GM18909 (cell line): Measurements from ENCODE around the gene OR13J1.
"Not testable (repeated sequence)": the region's sequence is repeated elsewhere in the genome, so short reads cannot be mapped to it uniquely, and the experiment has no call there.

Experiments used
- ATAC-seq: cut with Tn5 transposase; IDR thresholded peaks from one replicate; pipeline ENCODE4 v1.9.1; 2021; ENCODE audit warnings: mild to moderate bottlenecking; ENCODE audit not compliant: unreplicated experiment, poor library complexity

Gene OR13J1

GRCh38 chr9:35870351-35870923 lies at the start of gene OR13J1:
Gene OR13J1 (minus strand): TSS chr9:35870401. CDS start chr9:35870401, 0 bp downstream.
- ATAC-seq: no peak

- ATAC-seq: no peak
These were observed 49.2 kb upstream of the OR13J1 start for GRCh38 chr9:35919212-35920008.

- ATAC-seq: no peak
These were observed 48.6 kb upstream of the OR13J1 start for GRCh38 chr9:35918780-35919179.

GRCh38 chr9:35917261-35917660 lies 47.1 kb upstream of the OR13J1 start:
- no peak for ATAC-seq

GRCh38 chr9:35915681-35916294 lies 45.6 kb upstream of the OR13J1 start:
- no peak for ATAC-seq

DNA sequence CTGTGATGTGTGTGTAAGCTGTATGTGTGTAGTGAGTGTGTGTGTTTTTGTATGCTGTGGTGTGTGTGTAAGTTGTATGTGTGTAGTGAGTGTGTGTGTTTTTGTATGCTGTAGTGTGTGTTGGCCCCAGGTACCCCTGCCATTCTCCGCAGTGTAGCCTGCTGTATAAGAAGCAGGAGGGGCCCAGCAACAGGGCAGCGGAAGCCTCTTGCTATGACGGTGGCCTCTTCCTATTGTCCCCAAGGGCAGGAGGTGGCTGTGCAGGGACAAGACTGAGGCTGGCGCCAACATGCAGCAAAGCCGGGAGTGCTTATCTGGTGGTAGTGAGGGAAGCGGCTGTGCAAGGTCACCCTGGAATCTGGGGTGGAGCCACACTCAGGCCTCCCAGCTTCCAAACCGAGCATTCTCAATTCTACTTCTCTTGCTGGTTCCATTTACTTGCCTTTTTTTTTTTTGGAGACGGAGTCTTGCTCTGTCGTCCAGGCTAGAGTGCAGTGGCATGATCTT lies 44.2 kb upstream of the OR13J1 start:
- no peak for ATAC-seq

DNA sequence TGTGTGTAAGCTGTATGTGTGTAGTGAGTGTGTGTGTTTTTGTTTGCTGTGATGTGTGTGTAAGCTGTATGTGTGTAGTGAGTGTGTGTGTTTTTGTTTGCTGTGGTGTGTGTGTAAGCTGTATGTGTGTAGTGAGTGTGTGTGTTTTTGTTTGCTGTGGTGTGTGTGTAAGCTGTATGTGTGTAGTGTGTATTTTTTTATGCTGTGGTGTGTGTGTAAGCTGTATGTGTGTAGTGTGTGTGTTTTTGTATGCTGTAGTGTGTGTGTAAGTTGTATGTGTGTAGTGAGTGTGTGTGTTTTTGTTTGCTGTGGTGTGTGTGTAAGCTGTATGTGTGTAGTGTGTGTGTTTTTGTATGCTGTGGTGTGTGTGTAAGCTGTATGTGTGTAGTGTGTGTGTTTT lies 43.2 kb upstream of the OR13J1 start:
- ATAC-seq: not testable (repeated sequence)

- no peak for ATAC-seq
These were observed 42.7 kb upstream of the OR13J1 start for GRCh38 chr9:35912791-35913400.

GRCh38 chr9:35911690-35912089 lies 41.5 kb upstream of the OR13J1 start:
- ATAC-seq: no peak

GRCh38 chr9:35910613-35911359 lies 40.6 kb upstream of the OR13J1 start:
- ATAC-seq: no peak

DNA sequence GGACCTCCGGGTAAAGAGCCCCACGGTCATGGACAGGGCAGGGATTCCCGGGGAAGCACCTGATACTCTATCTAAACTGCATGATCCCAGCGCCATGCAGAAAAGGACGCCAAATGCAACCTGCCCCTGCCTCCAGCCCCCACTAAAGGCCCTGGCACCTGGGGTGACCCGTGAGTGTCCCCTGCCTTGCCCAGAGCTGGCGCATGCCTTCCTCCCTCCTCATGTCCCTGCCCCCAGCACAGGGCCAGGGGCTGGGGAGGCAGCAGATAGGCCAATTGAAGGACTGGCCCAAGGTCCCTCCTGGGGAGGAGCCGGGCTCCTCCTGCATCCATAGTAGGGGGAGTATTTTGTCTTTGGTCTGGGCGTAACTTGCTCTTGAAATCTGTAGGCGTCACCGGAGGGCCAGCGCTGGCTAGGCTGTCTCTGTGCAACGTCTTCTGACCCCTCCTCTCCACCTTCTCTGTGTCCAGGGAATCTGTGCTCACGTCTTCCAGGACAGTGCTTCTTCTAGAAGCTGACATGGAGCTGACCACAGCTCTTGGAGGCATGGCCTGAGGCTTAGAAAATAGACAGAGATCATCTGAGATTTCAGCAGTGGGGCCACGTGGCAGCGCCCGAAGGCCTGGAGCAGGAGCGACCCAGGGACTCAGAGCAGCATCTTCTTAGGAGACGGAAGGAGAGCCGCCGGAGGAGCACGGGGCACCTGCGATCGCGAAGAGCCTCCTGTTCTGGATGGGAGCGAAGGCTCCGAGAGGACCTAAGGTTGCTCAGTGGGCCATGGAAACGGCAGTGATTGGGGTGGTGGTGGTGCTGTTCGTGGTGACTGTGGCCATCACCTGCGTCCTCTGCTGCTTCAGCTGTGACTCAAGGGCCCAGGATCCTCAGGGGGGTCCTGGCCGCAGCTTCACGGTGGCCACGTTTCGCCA lies 39.7 kb upstream of the OR13J1 start:
- no peak for ATAC-seq

DNA sequence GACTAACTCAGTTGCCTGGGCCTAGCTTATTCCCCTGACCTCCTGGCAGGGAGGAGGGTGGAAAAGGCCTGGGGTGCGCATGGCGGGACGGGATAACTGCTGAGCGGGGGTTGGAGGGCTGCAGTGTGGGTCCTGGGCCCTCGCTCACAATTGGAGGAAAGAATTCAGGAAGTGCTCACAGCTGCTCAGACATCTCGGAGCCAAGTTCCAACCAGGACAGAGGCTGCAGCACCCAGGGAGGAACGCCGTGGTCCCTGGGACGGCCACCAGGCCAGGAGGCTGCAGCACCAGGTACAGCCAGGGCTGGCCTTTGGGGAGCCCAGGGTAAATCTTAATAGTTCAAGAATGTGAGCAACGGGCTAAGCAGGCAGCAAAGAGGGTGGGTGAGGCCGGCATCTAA lies 39.1 kb upstream of the OR13J1 start, which contains the start of gene SPAAR:
Gene SPAAR (plus strand): TSS at position 217 of the 400 bp plus-strand sequence. CDS start 974 bp downstream, outside the sequence.
- ATAC-seq: no peak

DNA sequence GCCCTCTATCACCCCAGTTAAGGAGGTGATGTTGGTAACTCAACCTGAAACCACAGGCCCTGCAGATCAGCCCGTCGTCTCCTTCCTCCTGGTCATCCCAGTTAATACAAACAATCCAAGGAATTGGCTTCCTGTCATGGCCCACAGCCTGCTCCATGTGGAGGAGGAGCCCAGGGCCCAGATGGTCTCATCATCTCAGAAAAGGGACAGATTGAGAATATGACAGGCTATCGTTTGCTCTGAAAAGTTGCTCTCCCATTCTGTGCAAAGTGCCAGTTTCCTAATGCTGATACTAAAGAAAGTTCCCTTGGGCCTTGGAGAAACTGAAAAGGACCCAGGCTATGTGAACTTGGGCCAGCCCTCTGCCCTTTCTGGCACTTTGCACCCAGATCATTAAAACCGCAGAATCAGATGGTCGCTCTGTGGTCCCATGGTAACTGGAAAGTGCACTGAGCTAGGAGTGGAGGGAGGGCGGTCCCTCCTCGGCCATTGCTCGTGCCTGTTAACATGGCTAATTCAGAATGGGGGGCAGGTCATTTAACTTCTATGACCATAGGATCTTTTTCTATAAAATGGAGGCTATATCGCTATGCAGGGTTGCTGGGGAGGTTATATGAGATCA lies 38.4 kb upstream of the OR13J1 start:
- ATAC-seq: no peak

GRCh38 chr9:35907711-35908503 lies 37.7 kb upstream of the OR13J1 start:
- ATAC-seq: no peak

- ATAC-seq: no peak
These were observed 36.9 kb upstream of the OR13J1 start for GRCh38 chr9:35906923-35907699.

DNA sequence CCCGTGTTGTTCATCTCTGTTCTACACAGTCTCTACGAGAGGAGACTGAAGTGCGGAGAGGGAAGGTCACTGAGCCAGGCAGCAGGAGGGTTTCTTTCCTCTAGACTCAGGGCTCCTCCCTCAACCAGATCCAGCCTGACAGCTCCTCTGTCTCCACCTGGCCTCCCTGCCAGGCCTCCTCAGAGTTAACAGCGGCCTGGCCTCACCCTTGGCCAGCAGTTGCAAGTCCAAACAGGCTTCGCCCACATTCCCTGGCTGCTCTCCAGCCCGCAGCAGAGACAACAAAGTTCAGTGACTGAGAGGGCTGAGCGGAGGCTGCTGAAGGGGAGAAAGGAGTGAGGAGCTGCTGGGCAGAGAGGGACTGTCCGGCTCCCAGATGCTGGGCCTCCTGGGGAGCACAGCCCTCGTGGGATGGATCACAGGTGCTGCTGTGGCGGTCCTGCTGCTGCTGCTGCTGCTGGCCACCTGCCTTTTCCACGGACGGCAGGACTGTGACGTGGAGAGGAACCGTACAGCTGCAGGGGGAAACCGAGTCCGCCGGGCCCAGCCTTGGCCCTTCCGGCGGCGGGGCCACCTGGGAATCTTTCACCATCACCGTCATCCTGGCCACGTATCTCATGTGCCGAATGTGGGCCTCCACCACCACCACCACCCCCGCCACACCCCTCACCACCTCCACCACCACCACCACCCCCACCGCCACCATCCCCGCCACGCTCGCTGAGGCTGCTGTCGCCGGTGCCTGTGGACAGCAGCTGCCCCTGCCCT lies 35.9 kb upstream of the OR13J1 start, which contains the start of gene HRCT1:
Gene HRCT1 (plus strand): TSS at position 291 of the 768 bp plus-strand sequence. CDS start 86 bp downstream, at position 377.
- no peak for ATAC-seq
